HK-2 (cell line): ENCODE results near the gene PPM1J.

ENCODE experiments used
- DNase-seq: peaks from one replicate; pipeline ENCODE4 v3.0.0-alpha.2; 2018; ENCODE audit not compliant: unreplicated experiment

PPM1J gene

DNA sequence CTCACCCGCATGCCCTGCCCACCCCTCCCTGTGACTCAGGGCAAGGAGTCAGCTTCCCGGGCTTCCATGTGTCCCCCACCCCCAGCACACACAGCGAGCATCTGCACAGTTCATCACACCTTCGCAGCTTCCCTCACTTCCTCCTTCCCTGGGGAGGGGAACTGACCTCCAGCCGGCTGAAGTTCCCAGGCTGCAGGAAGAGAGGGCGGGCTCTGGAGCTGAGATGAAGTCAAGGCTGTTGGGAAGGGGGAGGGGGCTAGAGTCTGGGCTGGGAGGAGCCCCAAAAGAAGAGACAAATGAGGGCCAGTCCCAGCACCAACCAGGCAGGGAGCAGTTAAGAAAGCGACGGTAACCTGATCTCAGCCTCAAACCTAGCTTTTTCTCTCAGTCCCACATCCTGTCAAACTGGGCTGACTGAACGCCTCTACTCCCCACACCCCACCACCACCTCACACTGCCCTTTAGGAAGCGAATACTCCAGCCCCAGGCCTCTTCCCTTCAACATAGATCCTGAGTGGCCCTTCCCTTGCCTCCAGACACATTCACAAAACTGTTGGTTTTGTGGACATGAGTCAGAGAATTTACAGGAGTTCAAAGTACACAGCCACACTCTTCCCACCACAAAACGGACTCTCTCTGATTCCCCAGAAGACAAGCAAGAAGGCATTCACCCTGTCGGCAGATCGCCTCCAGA lies 10.1 kb downstream of the PPM1J start:
- peak; percentile 97 for DNase-seq

DNA sequence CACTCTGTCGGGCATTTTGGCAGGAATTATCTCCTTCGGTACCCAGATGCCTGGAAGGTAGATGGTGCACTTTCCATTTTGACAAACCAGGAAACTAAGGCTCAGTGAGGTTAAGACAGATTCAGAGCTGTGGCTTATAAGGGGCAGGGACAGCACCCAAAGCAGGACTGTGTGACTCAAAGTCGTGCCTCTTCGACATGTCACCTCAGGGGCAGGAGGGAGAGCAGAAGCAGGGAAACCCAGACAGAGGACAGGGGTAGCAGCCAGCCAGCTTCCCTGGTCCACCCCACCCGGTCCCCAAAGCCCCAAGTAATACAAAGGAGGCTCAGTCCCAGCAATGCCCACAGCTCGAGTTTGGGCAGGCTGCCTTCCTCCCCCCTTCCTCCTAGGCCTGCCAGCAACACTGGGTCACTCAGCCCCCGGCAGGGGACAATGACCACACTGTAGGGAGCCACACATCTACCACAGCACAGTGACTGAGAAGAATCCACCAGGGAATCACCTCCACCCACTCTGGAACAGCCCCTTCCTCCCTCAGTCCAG lies 10.7 kb downstream of the PPM1J start:
- DNase-seq: no peak

DNA sequence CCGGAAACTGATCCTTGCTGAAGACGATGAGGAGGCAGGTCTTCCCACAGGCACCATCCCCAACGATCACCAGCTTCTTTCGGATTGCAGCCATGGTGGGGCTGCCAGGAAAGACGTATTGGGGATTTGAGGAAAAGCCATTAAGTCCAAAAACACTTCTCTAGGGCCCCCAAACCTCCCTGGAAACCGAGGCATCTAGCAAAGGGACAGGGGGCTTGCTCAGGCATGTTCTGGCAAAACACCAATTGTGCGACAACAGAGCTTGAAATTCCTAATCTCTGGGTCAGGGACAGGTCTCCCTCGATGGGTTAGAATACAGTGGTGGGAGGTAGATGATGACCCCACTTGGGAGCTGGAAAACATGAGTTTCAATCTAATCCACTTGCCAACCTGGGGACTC lies 11.4 kb downstream of the PPM1J start:
- no peak for DNase-seq

DNA sequence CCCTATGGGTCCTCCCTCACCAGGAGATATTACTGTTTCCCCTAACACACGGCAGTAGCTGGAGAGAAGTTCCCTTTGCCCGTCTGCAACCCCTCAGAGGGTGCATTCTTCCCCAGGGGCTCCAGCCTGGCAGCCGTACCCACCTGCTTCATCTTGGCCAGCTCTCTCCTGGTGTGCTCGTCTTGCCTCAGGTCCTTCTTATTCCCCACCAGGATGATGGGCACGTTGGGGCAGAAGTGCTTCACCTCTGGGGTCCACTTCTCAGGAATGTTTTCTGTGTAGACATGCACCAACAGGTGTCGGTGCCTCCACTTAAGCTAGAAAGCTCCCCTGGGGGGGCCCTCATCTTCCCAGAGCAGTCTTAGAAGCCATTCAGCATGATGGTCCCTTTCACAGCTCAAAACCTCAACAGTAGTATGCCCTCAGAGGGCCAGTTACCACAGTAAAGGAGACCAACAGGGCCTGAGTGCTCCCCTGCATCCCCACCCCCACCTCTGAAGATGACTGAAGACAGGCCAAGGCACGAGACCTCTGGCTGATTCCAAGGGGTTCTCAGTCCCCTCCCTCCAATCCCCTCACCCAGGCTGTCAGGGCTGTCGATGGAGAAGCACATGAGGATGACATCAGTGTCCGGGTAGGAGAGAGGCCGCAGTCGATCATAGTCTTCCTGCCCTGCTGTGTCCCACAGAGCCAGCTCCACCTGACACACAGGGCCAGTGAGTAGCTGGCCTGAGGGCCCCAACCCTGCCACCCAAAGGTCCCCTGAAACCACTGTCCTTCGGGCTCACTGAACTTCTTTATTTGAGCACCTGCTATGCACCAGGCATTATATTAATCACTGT lies 12.5 kb downstream of the PPM1J start:
- no peak for DNase-seq

DNA sequence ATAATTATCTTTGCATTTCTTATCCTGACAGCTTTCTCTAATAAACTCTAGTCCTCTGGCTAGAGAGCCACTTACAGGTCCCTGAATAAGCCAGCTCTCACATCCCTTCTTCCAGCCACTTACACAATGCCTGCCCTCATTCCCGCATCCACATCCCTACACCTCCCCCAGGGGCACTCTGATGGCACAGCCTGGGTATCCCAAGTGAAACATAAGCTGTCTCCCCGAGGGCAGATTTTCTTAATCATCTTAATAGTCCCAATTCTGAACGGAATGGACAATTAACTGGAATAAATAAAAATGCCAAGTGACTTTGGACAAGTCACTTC lies 13.1 kb downstream of the PPM1J start:
- no peak for DNase-seq

DNA sequence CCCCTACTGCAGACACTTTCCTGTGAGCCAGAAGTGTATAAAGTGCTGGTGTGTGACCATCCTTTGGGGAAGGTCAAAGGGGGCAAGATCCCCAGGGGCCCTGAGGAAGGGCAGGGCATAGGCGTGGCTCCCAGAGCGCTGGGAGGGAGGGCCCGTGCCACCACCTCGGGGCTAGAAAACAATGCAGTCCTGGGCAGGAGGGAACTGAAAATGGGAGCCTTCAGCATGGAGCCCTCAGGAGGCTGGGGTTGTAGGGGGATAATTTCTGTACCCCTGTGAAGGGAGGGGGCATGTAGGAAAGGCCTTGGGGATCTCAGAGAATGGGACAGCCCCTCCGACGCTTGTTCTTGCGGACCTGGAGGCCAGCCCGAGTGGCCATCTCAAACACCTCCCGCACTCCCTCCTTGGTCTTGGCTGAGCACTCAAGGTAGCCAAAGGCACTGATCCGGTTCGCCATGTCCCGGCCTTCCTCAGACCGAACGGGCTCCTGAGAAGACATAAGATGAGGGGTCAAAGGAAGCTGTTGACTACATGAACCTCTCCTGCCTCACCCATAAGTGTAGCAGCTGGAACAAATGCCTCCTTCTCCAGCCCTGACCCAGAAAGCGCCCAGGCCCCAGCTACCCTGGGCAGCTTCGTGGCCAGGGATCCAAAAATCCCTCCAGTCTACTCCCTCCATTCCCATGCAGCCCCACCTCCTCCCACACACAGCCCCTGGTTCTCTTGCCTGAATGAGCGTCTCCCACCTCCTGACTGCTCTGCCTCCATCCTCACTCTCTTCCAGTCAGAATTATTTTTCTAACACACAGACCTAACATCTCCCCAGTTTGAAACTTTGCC lies 13.7 kb downstream of the PPM1J start:
- no peak for DNase-seq

DNA sequence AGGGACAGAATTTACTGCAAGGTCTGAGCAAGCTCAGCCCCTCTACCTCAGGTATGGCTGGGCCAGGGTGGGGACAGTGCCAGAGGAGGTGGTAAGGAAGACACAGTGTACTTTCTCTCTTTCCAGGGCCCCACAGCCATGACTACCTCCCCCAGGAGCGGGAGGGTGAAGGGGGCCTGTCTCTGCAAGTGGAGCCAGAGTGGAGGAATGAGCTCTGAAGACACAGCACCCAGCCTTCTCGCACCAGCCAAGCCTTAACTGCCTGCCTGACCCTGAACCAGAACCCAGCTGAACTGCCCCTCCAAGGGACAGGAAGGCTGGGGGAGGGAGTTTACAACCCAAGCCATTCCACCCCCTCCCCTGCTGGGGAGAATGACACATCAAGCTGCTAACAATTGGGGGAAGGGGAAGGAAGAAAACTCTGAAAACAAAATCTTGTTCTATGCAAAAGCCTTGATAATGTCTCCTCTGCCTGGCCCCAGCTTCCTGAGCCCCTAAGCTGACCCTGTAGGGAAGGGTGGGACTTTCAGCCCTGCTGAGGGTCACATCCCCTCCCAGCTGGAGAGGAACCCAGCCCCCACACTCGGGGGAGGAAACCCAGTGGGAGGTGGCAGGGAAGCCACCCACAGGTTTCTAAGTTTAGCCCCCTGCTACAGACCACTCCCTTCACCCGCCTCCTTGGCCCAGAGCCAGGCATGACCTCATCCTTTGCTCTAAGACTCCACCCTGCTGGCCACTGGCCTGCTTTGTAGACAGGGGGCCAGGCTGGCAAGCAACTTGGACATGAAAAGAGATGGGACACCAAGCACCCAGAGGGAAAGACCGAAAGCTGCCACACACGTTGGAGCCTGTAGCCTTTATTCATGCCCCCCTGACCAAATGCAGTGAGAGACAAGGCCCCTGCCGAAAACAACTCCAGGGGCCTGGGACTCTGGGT lies 14.6 kb downstream of the PPM1J start:
- DNase-seq: peak; percentile 97

DNA sequence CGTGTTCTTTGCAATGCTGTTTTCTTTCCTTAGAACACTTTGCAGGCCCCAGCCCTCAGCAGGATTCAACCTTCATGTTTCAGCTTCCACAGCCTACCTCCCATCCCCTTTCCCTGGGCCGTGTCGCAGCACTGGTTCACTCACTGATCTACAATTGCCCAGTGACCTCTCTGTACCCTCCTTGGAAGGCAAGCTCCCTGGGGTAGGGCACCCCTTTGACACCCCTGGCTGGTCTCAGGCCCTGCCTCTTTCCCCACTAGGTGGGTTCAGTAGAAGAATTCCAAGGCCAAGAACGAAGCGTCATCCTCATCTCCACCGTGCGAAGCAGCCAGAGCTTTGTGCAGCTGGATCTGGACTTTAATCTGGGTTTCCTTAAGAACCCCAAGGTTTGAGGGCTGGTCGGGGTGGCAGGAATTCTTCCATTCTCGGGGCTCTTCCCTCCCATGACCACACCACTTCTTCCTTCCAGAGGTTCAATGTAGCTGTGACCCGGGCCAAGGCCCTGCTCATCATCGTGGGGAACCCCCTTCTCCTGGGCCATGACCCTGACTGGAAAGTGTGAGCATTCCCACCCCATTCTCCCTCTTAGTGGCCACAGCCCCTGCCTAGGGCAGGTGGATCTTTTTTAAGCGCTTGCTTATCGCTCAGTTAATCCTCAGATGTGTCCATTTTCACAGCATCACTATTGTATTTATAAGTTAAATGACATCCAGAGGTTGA lies 15.5 kb downstream of the PPM1J start:
- no peak for DNase-seq

DNA sequence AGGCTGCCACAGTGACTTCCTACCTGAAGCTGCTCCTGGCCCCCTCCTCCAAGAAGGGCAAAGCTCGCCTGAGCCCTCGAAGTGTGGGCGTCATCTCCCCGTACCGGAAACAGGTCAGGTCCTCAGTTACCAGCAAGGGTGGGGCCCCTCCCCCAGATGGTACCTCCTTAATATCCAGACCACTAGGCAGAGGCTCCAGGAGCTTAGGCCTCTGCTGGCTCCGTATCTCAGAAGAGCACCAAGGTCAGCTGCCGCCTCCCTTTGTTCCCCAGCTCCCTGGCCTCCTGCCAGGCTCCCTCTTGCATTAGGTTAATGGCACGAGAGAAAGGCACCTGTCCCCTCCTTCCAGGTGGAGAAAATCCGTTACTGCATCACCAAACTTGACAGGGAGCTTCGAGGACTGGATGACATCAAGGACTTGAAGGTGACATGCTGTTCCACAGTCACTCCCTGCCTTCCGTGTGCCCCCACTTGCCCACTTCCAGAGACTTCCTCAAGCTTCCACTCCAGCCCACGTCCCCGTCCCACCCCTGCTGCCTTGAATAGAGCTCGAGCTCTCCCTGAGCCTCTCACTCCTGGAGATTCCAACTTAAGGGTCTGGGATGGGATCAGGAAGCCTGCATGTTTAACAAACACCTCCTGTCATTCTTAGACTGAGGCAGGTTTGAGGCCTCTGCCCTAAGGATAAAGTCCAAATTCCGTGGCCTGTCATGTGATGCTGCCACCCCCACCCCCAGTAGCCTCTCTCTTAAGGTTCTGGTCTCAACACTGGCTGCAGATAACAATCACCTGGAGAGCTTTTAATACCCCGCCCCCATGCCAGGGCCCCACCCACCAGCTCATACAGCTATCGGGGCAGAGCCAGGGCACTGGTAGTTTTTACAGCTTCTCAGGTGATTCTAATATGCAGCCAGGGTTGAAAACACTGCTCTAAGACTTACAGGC lies 16.5 kb downstream of the PPM1J start:
- DNase-seq: no peak

DNA sequence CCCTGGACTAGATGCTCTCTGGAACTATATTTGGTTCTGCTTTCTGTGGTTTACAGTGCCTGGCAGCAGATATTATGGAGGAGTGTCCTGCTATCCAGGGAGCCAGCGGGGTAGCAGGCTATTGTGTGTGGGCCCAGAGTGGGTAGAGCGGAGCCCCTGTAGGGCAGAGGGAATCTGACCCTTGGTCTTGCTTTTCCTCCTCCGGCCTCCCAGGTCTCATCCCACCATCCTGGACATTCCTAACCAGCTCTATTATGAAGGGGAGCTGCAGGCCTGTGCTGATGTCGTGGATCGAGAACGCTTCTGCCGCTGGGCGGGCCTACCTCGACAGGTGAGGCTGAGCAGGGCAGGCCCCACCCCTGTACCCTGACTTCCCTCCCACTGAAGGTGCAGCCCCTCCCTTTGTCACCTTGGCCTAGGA lies 17.3 kb downstream of the PPM1J start:
- no peak for DNase-seq

DNA sequence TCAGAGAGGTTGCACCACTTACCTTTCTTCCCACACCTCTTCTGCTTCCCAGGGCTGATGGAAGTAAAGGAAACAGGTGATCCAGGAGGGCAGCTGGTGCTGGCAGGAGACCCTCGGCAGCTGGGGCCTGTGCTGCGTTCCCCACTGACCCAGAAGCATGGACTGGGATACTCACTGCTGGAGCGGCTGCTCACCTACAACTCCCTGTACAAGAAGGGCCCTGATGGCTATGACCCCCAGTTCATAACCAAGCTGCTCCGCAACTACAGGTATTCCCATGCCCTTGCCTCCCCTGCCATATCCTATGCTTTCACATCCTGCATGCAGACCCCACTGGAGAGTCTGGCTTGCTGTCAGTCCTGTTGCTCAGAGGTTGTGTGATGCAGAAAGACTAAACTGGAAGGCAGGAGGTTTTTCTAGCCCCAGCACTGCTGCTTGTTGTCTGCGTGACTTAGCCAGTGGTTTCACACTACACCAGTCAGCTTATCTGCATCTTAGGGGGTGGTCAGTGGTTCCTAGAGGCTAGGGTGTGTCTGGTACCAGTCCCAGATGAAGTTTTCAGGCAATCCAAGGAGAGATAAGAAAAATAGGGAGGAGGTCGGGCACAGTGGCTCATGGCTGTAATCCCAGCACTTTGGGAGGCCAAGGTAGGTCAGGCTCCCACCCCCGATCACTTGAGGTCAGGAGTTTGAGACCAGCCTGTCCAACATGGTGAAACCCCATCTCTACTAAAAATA lies 18.4 kb downstream of the PPM1J start:
- no peak for DNase-seq

DNA sequence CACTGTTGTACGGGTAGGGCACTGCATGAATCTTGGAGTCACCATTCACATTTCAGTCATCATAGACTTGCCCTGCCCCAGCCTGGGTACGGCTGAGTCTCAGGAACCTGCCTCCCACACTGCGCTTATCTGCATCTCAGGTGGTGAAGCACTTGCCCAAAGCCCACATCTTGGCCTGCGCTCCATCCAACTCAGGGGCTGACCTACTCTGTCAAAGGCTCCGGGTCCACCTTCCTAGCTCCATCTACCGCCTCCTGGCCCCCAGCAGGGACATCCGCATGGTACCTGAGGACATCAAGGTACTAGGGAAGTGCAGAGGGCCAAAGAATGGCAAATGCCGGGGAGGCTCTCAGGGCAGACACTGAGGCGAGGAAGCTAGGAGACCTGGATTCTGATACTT lies 19.9 kb downstream of the PPM1J start:
- no peak for DNase-seq

DNA sequence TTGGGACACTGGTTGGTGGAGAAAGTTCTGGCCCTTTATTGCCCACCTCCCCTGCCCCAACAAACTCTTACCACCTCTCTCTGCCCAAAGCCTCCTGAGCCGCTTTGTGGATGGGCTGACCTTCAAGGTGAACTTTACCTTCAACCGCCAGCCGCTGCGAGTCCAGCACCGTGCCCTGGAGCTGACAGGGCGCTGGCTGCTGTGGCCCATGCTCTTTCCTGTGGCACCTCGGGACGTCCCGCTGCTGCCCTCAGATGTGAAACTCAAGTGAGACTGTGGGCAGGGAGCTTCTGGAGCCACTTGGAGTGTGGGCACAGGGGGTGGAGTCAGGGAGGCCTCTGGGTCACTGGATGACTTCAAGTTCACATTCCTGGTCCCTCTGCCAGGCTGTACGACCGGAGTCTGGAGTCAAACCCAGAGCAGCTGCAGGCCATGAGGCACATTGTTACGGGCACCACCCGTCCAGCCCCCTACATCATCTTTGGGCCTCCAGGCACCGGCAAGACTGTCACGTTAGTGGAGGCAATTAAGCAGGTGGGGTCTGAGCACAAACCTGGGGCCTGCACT lies 20.7 kb downstream of the PPM1J start:
- DNase-seq: no peak

DNA sequence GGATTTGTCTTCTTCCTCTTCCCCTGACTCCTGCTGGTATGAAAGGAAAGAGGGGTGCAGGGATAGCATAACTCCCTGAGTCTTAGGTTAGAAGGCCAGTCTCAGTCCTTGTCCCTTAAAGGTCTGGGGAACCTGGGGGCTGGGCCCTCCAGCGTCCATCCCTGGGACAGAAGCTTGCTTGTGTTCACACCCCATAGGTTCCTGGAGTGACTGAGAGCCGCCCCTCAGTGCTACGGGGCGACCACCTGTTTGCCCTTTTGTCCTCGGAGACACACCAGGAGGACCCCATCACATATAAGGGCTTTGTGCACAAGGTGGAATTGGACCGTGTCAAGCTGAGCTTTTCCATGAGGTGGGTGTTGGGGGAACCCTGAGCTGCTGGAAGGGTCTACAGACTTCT lies 21.3 kb downstream of the PPM1J start:
- DNase-seq: no peak

DNA sequence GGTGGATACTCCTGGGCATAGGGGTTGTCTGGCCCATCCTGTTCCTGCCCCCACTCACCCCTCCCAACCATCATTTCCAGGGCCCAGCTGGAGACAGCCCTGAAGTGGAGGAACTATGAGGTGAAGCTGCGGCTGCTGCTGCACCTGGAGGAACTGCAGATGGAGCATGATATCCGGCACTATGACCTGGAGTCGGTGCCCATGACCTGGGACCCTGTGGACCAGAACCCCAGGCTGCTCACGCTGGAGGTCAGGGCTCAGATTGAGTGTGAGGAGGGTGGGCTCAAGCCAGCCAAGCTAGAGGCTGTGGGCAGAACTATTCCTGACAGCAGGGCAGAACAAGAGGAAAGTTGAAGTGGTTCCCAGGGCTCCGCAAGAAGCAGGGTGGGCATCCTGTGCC lies 22.5 kb downstream of the PPM1J start:
- DNase-seq: no peak

DNA sequence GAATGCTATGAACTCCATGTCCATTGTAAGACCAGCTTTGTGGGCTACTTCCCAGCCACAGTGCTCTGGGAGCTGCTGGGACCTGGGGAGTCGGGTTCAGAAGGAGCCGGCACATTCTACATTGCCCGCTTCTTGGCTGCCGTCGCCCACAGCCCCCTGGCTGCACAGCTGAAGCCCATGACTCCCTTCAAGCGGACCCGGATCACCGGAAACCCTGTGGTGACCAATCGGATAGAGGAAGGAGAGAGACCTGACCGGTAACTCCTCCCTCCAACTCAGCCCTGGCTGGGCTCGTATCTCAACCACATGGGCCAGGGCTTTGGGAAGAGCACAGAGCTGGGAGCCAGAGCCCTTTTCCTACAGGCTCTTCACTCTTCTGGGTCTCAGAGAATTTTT lies 25.3 kb downstream of the PPM1J start:
- no peak for DNase-seq

DNA sequence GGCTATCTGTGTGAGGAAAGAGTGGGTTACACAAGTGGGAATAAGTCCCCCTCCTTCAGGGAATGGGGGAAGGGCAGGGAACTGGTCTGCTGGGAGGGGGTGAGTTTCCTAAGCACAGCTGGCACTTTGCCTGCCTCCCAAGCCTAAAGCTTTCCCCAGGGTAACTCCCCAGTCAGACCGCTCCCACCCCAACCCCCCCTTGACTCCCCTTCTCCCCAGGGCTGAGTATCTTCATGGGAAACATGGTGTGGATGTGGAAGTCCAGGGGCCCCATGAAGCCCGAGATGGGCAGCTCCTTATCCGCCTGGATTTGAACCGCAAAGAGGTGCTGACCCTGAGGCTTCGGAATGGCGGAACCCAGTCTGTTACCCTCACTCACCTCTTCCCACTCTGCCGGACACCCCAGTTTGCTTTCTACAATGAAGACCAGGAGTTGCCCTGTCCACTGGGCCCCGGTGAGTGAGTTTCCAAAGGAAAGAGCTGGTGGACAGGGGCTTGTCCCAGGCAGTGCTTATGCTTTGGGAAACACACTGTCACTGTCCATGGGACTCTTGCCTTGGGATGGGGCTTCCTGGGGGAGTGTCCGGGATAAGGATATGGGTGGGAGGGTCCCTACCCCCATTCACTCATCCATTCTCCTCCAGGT lies 25.8 kb downstream of the PPM1J start:
- no peak for DNase-seq

DNA sequence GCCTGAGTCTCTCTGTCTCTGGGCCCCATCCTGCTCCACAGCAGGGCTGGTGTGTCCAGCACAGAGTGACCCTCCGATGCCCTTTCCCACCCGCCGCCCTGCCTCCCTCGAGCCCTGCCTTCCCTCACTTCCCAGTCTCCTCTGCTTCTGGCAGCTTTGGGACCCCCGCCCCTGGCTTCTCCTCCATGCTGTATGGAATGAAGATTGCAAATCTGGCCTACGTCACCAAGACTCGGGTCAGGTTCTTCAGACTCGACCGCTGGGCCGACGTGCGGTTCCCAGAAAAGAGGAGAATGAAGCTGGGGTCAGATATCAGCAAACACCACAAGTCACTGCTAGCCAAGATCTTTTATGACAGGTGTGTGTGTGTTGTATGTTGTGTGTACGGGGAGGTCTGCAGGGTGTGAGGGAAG lies 26.3 kb downstream of the PPM1J start:
- no peak for DNase-seq
